GM21381 (cell line): ENCODE data around the gene ANKRD39.
A peak's percentile ranks its signal among the peaks of the same experiment; 100 is the strongest.
"Not testable (repeated sequence)": the region's sequence is repeated elsewhere in the genome, so short reads cannot be mapped to it uniquely, and the experiment has no call there.

Experiments used
- ATAC-seq: cut with Tn5 transposase; IDR thresholded peaks from one replicate; pipeline ENCODE4 v1.9.1; 2021; ENCODE audit warnings: mild to moderate bottlenecking, moderate library complexity; ENCODE audit not compliant: unreplicated experiment

ANKRD39 gene

GRCh38 chr2:96857667-96858372 lies at the start of gene ANKRD39:
Gene ANKRD39 (minus strand): TSS chr2:96858016. CDS start chr2:96857987, 29 bp downstream.
- peak; percentile 89 for ATAC-seq

GRCh38 chr2:96906729-96907114 lies 48.9 kb upstream of the ANKRD39 start:
- ATAC-seq, result no peak

- ATAC-seq, result no peak
These were observed 46.0 kb upstream of the ANKRD39 start for GRCh38 chr2:96903815-96904214.

GRCh38 chr2:96903318-96903717 lies 45.5 kb upstream of the ANKRD39 start:
- ATAC-seq, result no peak

GRCh38 chr2:96900237-96900636 lies 42.4 kb upstream of the ANKRD39 start:
- no peak for ATAC-seq

- ATAC-seq, result no peak
These were observed 41.6 kb upstream of the ANKRD39 start for GRCh38 chr2:96899413-96899741.

GRCh38 chr2:96898641-96899412 lies 41.0 kb upstream of the ANKRD39 start:
- no peak for ATAC-seq

GRCh38 chr2:96898135-96898505 lies 40.3 kb upstream of the ANKRD39 start:
- ATAC-seq, result no peak

GRCh38 chr2:96897491-96898134 lies 39.8 kb upstream of the ANKRD39 start:
- ATAC-seq, result no peak

GRCh38 chr2:96895746-96896651 lies 38.2 kb upstream of the ANKRD39 start:
- no peak for ATAC-seq

GRCh38 chr2:96895032-96895745 lies 37.4 kb upstream of the ANKRD39 start:
- ATAC-seq, result no peak

GRCh38 chr2:96894151-96894531 lies 36.3 kb upstream of the ANKRD39 start:
- no peak for ATAC-seq

- no peak for ATAC-seq
These were observed 35.7 kb upstream of the ANKRD39 start for GRCh38 chr2:96893289-96894150.

GRCh38 chr2:96891591-96892333 lies 33.9 kb upstream of the ANKRD39 start:
- no peak for ATAC-seq

GRCh38 chr2:96890726-96891385 lies 33.0 kb upstream of the ANKRD39 start:
- ATAC-seq, result no peak

GRCh38 chr2:96890252-96890651 lies 32.4 kb upstream of the ANKRD39 start:
- ATAC-seq, result no peak

GRCh38 chr2:96889502-96889901 lies 31.7 kb upstream of the ANKRD39 start:
- not testable (repeated sequence) for ATAC-seq
